ENCODE data around the gene NUP188. TPM values are rescaled to one million over a fixed set of nuclear protein-coding genes. Genes with fewer than 3 reads are reported as not detected.

The NUP188 gene
- total and polyA plus RNA-seq, 2 of the 13 experiments (the other 11 are each of a cell fraction or from before 2014, with no cell fraction given) = 28.0 to 38.5 TPM

GRCh38 chr9:128905964-128906363, 41.5 kb upstream of the NUP188 start (continued):
- TF ChIP-seq ZNF646 (CRISPR knock-in tag; IDR thresholded peaks at IDR 0.05) = peak; percentile 30; the same call in 1 of the 2 replicates
- TF ChIP-seq RXRB (CRISPR knock-in tag; IDR thresholded peaks at IDR 0.05; ENCODE audit: borderline replicate concordance) = peak; percentile 36; the same call in 1 of the 2 replicates
- TF ChIP-seq SOX5 (CRISPR knock-in tag; IDR thresholded peaks at IDR 0.05; ENCODE audit: borderline replicate concordance) = peak; percentile 32; the same call in 1 of the 2 replicates
- peak; percentile 54; the same call in 1 of the 2 replicates for TF ChIP-seq ZBTB38 (CRISPR knock-in tag; IDR thresholded peaks at IDR 0.05)
- TF ChIP-seq MED1 (CRISPR knock-in tag; IDR thresholded peaks at IDR 0.05) = peak; percentile 69
- no peak for TF ChIP-seq SSRP1 (CRISPR knock-in tag; IDR thresholded peaks at IDR 0.05)
- TF ChIP-seq PHF21A (CRISPR knock-in tag; IDR thresholded peaks at IDR 0.05) = peak; percentile 66; the same call in 1 of the 2 replicates
- TF ChIP-seq HHEX (CRISPR knock-in tag; IDR thresholded peaks at IDR 0.05) = no peak
- TF ChIP-seq HNF4A (CRISPR knock-in tag; IDR thresholded peaks at IDR 0.05) = peak; percentile 86
- peak; percentile 93 for TF ChIP-seq ZNF263 (CRISPR knock-in tag; IDR thresholded peaks at IDR 0.05)
- peak; percentile 22 for TF ChIP-seq NR2F6 (IDR thresholded peaks at IDR 0.05)
- 0 out of 2 replicates have a peak, but pooled peaks have one; percentile 6 for TF ChIP-seq NR2F6 (CRISPR knock-in tag; IDR thresholded peaks at IDR 0.05)
- TF ChIP-seq RFX5 (IDR thresholded peaks at IDR 0.05; ENCODE audit: low read depth, low read length) = no peak
- no peak for TF ChIP-seq ZNF800 (CRISPR knock-in tag; IDR thresholded peaks at IDR 0.05)

Measured in HepG2 (cell line).